Measurements from ENCODE around the gene RGS5.
A peak's percentile ranks its signal among the peaks of the same experiment; 100 is the strongest.

Gene RGS5

DNA sequence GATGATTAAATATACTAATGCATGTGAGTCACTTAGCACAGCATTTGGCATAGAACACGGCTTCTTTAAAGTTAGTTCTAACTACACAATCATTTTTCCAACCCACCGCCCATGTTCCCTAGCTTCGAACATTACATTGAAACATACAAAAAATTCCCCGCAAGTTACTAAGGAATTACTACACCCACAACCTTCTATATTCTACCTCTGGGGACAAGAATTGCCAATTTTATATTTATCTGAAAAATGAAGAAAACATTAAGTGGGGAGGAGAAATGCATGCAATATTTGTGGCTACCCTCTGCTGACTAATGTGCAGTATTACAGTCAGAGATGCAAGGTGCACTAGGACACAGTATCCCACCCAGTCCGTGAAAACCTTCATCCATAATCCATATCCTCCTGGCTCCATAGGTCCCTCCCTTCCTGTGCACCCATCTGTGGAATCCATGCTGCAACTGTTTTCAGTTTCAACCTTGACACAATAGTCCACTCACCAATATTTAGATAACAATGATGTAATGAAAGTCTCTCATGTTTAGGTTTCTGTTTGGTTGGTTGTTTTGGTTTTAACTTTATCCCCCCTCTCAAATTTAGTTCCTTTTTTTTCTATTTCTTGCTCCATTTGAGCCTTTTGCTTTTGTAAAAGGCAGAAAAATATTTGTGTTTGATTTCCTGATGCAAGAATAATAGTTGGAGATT lies 31.6 kb downstream of the RGS5 start:
- peak; percentile 26 for DNase-seq (ENCODE audit: low read depth)
- no peak overlapping the region for H3K4me3 ChIP-seq (ENCODE audit: low read length)
- TF ChIP-seq, protein P1, sequence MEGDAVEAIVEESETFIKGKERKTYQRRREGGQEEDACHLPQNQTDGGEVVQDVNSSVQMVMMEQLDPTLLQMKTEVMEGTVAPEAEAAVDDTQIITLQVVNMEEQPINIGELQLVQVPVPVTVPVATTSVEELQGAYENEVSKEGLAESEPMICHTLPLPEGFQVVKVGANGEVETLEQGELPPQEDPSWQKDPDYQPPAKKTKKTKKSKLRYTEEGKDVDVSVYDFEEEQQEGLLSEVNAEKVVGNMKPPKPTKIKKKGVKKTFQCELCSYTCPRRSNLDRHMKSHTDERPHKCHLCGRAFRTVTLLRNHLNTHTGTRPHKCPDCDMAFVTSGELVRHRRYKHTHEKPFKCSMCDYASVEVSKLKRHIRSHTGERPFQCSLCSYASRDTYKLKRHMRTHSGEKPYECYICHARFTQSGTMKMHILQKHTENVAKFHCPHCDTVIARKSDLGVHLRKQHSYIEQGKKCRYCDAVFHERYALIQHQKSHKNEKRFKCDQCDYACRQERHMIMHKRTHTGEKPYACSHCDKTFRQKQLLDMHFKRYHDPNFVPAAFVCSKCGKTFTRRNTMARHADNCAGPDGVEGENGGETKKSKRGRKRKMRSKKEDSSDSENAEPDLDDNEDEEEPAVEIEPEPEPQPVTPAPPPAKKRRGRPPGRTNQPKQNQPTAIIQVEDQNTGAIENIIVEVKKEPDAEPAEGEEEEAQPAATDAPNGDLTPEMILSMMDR (conservative IDR thresholded peaks at IDR 0.05; ENCODE audit: low read length) = peak; percentile 64

DNA sequence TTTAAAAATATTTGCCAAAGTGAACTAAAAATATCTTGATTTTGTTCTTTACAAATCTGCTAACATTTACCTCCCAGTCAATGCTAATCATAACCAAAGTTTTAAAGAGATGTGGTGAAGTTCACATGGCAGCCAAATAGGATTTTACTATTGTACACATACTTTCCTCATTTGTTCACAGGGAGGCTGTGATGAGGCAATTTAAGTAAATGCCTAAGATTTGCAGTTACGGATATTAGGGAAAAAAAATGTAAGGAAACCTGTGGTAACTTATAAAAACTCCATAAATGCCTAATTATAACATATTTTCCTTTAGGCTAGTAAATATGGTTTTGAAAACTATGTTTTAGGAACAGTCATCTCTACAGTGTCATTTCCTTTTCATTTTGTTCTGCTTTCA lies 32.4 kb downstream of the RGS5 start:
- TF ChIP-seq, protein P1 (conservative IDR thresholded peaks at IDR 0.05; ENCODE audit: low read length) = no peak
- DNase-seq (ENCODE audit: low read depth) = peak; percentile 77
- H3K4me3 ChIP-seq (ENCODE audit: low read length) = no peak overlapping the region

DNA sequence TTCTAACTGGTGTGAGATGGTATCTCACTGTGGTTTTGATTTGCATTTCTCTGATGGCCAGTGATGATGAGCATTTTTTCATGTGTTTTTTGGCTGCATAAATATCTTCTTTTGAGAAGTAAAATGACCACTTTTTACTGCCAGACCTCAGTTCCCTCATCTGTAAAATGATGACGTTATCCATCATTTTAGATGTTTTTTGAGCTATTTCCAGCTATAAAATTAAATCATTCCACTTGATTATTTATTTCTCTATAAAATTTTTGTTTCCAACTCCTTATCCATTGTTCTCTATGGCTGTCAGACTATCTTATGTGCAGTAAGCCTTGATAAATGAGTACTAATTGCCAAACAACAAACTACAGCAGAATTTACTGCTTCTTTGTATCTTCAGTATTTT lies 33.2 kb downstream of the RGS5 start:
- no peak overlapping the region for H3K4me3 ChIP-seq (ENCODE audit: low read length)
- TF ChIP-seq, protein P1 (conservative IDR thresholded peaks at IDR 0.05; ENCODE audit: low read length) = no peak
- no peak for DNase-seq (ENCODE audit: low read depth)

DNA sequence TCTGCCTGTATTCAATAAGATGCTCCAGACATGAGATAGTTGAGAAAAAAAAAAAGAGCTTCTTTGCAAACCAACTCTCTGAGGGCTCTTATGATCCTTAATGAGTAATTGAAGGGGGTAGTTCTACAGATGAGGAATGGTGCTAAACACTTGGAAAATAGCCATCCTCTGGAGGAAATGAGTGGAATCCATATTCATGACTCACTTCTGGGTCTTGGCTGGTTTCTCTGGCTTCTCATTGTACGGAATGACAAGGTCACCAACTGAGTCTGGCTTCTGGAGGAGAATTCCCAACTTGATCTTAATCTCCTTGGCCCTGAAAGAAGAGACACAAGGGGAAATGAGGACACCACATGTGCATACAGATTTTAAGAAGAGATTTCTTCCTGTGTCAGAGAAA lies 34.7 kb downstream of the RGS5 start:
- DNase-seq (ENCODE audit: low read depth) = peak; percentile 99
- H3K4me3 ChIP-seq (ENCODE audit: low read length) = no peak overlapping the region

DNA sequence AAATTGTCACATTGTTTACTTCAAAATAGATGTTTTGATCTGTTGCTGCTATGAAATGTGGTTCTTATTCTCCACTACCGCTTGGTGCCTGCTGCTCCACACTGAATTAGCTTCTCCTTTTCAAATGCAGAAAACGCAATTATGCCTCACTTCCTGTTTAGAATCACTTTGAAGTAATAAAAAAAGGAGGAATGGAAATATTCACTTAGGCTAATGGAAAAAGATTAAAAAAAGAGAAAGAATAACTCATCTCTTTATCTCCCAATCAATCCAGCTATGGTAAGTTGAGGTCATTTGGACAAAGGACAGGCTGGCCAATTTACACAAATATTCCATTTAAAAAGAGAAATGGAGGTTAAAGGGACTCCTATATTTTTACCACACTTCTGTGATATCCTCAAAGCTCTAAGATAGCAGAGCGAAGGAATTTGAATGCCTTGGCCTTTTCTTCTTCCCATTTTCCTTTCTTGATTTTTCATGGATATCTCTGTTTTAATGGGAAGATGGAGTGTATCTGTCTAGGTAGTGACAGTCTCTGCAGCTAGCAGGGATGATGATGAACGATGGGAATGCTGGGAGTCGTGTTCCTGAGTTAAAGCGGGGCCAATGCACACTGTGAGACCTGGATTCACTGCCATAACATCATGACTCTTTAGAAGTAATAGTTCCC lies 35.7 kb downstream of the RGS5 start:
- DNase-seq (ENCODE audit: low read depth) = no peak
- TF ChIP-seq, protein P1 (conservative IDR thresholded peaks at IDR 0.05; ENCODE audit: low read length) = no peak
- H3K4me3 ChIP-seq (ENCODE audit: low read length) = no peak overlapping the region

More for the DNA sequence above, 34.7 kb downstream of the RGS5 start:
- TF ChIP-seq, protein P1 (conservative IDR thresholded peaks at IDR 0.05; ENCODE audit: low read length) = no peak

DNA sequence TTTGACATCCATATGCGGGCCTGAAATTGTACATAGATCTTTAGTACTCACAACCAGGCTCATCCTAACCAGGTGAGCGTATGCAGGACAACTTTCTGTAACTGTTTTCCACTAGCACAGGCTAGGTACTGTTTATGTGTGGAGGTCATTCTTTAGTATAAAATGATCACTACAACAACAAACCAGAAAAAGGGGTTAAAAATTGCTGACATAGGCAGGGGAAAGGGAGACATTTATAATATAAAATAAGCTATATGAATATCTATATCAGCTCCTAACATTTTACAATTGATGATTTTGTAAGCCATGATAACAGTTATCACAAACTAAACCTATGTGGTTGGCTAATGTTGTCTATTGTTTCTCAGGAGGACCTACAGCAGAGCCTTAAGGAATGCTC lies 37.6 kb downstream of the RGS5 start:
- no peak for DNase-seq (ENCODE audit: low read depth)
- TF ChIP-seq, protein P1 (conservative IDR thresholded peaks at IDR 0.05; ENCODE audit: low read length) = no peak
- H3K4me3 ChIP-seq (ENCODE audit: low read length) = no peak overlapping the region
